Ecto neural progenitor cell (in vitro differentiated cells): ENCODE measurements around the gene KCTD5.

ENCODE experiments used
- DNase-seq: peaks from one replicate; pipeline ENCODE4 v3.0.0-alpha.2; 2018; ENCODE audit warnings: low spot score

Gene KCTD5

DNA sequence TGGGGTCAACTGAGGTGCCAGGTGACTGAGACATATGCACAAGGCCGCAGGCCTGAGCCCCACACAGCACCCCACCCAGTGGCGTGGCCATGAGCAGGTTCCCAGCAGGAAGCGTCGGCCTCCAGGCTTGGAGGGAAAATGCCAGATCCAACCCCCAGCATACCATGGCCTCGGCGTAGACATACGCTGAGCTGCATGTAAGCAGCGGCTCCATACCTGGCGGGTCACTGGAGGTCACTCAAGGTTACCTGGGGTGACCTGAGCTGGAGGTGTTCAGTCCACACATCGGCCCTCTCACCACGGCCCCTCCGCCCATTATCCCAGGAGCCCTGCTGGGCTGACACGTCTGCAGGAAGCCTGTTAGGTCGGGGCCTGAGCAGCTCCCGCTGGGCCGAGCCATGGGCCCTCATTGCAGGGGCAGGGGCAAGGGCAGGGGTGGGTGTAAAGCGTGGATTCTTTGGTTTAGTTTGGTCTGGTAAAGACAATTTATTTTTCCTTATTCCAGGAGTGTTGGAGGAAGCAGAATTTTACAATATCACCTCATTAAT is 15.2 kb downstream of the KCTD5 start:
- no peak for DNase-seq

DNA sequence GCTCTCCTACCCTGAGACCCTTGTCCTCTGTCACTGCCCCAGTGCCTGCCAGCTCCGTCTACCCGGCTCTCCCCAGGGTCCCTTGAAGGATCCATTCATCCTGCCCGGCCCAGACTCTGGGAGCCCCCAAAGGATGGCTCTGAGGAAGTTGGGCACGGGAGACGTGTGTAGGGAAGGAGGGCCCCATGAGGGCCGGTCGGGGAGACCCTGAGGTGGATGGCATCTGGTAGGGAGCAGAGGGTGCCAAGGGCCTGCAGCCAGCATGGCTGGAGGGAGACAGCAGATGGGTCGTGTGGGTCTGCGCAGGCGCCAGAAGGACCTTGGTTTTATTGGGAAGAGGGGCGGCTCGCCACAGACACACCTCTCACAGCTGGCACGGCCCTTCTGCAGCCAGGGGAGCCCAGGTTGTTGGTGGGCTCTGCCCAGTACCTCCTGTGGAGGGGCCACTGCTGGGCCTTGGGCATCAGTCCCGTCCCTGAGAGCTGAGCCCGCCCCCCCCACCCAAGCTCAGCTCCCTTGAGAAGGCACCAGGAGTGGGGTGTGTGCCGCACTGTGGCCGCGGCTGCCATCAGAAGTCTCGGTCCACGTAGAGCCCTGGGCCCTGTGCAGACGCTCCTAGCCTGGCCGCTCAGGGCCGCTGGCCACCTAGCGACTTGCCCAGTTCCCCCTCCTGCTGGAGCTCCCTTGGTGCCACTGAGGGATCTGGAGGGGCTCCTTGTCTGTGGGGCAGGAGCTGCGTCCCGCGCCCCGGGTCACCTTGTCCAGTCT is 16.0 kb downstream of the KCTD5 start:
- no peak for DNase-seq

DNA sequence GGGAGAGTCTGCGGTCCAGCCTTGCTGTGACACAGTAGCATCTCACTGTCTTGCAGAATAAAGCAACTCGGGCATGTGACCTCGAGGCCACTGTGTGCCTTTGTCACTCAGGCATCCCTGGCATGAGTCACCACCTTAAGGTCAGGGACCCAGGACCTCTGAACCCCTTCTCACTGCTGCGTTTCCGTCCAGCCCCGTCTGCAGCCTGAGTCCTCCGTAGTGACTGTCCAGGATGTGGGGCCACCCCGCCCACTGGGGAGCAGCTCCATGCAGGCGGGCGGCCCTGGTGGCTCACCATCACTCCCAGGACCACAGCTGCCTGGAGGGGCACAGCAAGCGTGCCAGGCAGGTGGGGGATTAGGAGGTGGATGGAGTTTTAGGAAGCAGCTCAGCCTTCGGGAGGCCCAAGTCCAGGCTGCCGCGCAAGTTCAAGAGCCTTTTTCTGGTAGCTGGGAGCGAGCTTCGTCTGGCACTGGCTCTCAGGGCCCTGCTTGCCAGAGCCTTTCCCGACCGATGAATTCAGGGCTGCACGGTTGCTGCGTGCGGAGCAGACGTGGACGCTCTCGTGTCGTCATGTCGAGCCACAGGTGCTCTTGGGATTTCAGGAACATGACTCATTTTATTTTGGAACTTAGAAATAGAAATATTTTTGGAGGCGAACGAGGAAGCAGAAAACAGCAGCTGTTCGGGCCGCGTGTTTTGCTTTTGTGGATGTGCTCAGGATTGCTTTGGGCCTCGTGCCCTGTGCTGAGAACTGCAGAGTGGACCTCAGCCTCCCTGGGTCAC is 16.8 kb downstream of the KCTD5 start:
- no peak for DNase-seq

DNA sequence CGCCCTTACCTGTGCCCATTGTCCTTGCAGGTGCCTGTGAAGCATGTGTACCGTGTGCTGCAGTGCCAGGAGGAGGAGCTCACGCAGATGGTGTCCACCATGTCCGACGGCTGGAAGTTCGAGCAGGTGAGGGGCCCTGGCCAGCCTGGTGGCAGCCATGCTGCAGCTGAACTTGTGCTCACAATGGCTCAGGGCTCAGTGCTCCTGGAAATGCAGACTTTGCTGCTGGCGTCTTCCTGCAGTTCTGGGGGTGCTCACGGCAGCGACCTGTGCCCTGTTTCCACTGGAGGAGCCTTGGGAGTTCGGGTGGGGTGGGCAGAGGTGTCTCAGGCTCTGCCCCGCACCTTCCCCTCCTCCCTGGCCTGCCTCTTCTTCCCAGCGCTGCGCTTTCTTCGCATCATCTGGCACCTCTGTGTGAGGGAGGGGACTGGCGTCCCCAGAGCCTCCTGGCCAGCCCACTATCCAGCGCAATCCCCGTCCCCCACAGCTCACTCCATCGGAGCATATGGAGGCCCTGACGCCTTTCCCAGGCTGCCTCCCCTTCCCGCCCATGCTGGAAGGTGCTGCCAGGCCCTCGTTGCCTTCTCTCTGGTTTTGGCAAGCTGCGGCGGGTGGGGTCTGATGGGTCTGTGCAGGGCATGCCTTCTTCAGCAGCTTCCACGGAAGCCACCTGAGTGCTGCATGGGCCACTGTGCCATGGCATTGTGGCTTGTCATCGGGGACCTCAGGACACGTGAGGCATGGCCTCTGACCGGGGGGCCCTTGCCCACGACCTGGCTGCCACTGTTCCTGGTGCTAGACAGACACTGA is 17.7 kb downstream of the KCTD5 start:
- DNase-seq, result no peak

DNA sequence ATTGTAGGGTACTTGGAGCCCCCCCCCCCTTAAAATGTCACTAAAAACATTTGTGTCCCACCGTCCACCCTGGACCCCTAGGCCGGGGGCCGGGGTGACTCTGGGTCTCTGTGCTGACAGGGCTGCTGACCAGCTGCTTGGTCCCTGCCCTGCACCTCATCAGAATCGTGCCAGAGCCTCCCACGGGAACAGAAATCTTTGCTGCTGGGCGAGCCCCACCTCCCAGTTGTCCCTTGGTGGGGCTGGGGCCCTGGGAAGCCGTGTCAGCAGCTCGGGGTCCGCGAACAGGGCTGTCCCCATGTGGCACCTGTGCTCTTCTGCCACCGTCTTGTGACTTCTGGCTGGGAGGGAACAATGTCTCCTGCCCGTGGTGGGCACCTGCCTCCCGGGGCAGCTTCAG is 18.5 kb downstream of the KCTD5 start:
- no peak for DNase-seq

DNA sequence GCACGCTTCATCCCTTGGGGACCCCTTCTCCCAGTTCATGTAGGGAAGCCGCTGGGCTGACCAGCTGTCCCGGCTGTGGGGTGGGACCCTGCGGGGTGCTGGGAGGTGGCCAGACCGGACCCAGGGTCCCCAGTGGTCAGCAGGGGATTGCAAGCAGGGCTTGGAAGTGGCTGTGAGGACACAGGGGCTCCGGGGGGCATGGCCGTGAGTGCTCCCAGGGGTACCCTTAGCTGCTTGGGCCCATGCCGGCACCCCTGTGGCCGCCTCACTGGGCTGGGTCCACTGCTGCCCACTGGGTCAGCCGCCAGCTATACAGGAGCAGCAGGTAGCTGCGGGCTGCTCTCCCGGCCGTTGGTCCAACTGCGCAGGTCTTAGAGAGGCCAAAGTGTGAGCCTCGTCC is 18.9 kb downstream of the KCTD5 start:
- DNase-seq, result no peak

DNA sequence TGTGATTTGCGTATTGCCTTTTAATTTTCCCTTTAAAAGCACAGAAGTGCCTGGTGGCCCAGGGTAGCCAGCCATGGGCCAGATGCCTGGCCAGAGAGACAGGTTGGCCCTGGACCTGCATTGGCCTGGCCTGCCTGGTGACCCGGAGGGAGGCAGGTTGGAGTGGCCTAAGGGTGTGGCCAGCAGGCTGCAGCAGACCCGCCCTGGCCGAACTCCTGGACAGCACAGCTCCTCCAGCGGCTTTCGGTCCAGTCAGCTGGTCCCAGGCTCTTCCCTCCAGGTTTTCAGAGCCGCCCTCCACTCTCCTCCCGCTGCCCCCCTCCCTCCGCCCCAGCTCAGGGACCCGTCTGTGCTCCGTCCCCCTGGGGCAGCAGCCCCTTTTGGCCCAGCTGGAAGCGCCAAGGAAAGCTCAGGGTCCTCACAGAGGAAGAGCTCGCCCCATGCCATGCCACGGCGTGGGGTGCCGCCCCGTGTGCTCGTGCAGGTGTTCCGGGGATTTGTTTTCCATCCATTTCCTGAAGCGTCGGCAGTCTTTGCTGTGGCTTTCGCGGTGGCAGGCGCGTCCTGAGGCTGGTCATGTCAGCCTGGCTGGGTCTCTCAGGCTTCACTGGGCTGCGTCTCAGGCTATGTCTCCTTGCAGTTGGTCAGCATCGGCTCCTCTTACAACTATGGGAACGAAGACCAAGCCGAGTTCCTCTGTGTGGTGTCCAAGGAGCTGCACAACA is 19.6 kb downstream of the KCTD5 start:
- DNase-seq, result no peak

DNA sequence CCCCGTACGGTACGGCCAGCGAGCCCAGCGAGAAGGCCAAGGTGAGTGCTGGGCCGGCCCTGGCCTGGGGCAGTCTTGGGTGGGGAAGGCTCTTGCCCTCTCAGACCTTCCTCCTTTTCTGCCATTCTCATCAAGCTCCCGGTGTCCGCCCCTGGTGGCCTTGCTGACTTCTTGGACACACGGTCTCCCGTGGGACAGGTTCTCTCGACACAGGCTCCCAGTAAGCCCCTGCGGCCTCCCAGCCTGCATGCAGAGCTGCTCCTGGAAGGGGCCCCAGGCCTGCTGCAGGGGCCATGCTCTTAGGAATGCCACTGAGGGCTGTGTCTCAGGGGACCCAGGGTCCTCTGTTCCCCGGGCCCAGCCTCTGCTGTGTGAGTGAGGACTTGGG is 20.1 kb downstream of the KCTD5 start:
- DNase-seq, result no peak

DNA sequence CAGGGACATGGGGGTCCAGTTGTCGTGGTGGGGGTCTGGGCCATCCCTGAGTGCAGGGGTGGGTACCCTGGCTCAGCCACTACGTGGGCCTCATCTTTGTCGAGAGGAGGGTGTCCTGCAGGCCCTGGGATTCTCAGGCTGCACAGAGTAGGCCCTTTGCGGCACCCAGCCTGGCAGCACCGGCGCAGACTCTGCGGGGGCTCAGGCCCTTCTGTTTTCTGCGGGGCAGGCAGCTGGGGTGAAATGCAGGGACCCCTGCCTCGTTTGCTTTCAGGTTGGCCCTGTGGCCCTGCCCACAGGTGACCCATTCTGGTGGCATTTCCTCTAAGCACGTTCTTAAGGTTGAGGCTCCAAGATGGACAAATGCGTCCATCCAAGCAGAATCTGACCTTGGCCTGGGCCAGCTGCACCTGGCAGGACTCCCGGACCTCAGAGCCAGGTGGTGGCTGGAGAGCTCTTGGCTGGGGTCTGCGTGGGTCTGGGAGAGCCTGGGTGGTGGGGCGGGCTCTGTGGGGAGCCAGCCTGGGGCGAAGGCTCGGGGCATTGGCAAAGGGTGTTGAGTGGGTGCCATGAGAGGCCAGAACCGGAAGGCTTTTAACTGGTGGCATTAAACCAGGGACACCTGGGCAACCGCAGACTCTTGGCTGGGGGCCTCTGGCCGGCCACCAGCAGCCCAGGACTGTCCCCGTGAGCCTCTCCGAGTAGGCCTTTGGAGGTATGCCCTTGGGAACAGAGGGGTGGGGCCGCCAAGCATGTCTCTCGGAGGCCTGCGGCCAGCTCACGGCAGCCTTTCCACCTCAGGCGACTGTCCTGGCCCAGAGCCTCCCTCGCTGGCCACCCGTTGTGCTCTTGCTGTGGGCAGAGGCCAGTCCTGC is 20.8 kb downstream of the KCTD5 start:
- DNase-seq, result no peak

DNA sequence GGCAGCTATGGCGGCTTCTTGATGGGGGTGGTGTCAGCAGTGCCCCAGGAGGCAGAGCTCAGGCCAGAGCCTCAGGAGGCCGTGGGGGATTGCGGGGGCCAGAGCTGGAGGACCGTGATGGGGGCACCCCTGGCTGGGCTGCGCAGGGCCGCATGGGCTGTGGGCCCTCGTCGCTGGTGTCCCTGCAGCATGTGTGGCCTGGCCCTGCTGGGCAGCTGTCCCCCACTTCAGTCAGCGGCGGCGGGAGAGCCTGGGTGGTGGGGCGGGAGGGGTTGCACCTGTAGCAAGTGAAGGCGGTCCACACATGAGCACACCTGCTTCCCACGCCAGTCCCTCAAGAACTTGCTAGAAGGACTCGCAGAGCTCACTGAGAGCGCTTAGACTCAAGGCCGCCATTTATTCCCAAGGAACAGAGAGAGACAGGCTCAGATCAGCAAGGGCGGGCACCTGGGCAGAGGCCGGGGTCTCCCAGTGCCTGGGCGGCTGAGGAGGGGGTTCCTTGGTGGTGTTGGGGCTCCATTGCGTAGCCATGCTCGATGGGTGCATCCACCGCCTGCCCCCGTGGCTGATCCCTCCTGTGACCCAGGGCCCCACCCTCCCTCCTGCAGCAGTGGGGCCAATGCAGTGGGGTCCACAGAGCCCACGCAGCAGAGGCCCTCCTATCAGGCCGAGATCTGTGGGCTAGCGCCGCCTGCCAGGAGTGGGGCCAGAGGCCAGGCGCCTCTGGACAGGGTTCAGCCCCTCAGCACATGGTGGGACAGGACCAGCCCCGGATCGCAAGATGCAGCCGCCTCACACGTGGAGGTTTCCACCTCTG is 22.1 kb downstream of the KCTD5 start:
- DNase-seq, result no peak

DNA sequence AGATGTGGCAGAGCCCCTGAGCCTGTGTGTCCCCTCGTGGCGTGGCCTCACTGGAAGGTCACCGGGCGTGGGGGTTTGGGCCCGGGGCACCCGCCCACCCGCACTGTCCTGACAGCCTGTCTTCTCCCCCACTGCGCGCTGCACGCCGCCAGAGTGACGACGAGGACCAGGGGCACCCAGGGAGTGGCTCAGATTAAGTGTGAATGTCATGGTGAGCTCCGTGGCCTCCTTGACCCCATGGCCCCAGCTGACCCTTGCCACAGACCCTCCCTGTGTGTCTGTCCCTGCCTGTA is 22.6 kb downstream of the KCTD5 start:
- DNase-seq, result no peak

DNA sequence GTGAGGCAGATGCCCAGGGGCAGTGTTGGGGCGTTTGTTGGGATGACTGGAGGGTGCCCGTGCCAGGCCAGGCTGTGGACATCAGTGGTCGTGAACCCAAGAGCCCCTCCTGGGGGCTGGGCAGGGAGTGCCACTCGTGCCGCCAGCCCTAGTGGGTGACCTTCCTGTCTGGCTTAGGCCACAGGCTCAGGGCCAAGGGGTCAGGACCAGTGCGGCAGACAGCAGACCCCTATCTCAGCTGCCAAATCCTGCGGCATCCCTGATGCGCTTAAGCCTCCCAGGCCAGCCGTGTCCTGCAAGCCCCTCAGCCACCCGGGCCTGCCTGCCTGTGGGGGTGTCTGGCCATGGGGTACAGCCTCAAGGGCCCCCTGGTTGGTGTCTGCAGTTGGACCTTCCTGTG is 23.0 kb downstream of the KCTD5 start:
- DNase-seq, result no peak

DNA sequence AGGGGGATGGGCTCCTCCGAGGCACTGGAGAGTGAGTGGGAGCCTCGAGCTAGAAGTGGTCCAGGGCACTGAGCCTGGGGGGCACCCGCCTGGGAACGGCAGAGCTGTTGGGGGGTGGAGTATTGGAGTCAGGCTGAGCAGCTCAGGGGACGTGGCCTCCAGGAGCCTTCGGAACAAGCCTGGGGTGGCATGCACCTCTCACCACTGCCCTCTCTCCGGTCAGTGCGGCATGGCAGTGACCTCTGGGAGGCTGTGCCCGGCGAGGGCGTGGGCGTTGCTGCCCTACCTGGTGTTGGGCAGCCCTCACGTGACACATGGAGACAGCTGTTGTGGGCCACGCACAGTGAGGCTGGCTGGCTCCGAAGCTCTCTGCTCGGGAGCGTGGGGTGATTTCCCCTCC is 23.8 kb downstream of the KCTD5 start:
- DNase-seq, result no peak

DNA sequence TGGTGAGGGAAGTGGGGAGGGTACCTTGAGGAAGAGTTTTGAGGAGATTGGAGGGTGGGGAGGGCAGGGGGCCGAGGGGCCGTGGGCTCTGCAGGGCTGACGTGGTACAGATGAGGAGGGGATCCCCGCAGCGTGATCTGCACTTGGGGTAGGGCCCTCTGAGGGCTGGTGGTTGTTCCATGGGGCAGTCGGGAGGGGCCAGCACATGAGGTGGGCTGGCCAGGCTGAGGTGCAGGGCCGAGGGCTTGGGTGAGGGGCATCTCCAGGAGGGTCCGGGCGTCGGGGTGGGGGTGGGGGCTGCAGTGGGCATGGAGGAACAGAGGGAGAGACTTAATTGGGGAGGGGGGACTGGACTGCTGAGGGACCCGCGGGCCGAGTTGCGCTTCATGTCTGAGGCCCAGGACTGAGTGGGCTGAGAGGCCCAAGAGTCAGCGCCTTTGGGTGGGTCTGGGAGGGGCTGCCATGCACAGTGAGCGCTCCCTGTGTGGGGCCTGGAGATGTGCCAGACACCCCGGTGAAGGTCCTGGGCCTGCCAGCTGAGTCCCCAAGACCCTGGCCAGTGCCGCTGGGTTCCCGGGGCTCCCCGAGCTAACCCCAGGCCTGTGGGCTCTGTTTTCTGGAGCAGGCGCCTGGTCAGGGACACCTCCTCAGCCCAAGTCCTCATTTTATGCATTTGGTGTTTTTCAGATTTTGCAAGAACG is 24.4 kb downstream of the KCTD5 start:
- DNase-seq, result no peak

DNA sequence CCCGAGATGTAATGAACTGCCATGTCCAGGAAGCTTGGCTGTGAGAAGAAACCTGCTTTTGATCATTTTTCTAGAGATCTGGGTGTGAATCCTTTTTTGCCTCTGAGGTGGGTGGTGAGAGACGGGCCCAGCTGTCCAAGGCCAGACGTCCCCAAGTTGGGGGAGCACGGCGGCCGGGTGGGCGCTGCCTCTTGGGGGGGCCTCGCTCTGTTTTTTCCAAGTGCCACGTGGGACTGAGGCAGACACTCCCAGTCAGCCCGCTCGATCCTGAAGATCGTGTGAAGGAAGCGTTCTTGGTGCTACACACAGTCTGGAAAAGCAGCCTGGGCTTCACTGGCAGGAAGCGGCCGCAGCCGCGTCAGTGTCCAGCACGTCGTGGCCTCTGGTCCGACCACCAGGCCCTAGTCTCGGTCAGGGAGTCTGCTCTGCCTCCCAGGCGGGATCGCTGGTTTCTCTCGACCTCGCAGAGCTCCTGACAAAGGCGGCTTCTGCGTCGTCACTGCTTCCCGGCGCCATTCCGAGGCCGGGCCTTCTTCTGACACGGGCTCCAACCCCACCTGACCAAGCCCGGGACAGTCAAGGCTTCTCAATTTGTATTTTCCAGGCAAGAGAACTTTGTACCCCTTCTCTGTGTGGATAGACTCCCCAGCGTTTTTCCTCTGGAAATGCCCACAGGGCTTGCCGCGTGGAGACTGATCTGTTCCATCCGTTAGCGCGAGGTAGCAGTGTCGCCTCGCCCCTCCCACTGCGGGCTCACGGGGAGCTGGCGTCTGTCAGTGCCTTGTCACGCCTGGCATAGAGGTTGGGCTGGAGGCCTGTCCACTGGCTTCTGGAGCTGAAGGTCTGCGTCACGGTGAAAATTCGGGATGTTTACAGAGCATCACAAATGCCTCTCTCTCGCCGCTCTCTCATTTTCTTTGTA is 25.3 kb downstream of the KCTD5 start:
- no peak for DNase-seq

DNA sequence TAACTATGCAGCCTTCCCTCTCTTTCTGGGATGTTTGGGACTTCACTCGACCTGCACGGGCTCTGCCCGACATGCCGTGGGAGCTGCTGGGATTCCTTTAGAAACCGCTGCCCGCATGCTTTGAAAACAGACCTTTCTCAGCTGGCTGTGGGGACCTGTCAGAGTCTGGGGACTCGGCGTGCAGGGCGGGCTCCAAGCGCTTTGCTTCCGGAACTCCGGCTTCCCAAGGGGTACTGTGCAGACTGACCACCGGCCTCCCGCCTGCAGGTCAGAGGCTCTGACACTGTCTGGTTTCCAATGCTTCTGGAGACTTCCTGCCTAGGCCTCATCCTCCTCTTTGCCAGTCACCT is 25.9 kb downstream of the KCTD5 start:
- DNase-seq, result no peak

DNA sequence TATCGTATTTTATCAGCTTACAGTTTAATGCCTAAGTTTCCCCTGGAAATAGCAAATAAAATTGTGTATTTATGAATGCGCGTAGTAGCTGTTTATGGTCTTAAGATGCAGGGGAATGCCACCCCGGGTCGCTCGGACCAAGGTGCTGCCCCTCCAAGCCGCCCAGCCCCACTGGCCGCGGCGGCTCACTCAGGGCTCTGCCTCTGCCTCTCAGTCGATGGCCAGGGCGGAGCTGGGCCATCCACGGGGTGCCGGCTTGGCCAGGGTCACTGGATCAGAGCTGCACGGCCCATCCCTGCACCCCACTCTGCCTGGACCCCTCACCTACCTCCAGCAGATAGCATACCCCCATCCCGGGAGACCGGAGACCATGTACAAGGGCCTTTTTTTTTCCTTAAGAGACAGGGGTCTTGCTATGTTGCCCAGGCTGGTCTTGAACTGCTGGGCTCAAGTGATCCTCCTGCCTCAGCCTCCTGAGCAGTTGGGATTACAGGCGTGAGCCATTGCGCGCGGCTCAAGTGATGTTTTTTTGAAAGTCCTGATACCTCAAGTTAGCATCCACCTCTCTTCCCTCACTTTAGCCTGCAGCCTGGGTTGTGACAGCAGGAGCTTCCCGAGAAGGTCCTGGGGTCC is 26.7 kb downstream of the KCTD5 start:
- DNase-seq, result no peak

DNA sequence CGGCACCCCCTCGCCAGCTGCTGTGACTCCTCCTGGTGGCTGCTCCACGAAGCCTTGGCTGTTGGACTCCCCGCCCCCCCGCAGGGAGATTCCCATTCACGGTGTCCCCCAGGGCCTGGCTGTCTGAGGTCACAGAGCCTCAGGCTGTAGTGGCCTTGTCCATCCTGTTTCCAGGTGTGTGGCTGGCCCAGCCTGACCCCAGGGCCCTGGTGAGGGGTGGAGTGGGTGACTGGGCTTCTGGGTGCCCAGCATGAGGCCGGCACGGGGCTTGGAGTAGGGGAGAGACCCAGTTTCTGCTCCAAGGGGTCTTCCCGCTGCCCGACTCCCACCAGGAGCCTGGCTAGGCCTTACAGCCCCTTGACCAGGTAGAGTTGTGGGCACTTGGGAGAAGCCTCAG is 27.3 kb downstream of the KCTD5 start:
- DNase-seq, result no peak
